GM12801 (cell line): ENCODE measurements around the gene UMODL1.

Source experiments
- TF ChIP-seq, protein P1 (sequence below): IDR thresholded peaks from one replicate; pipeline ENCODE4 v1.5.1; 2011; ENCODE audit warnings: control low read depth; ENCODE audit not compliant: insufficient read length; ENCODE audit errors: extremely low read depth

The UMODL1 gene

DNA sequence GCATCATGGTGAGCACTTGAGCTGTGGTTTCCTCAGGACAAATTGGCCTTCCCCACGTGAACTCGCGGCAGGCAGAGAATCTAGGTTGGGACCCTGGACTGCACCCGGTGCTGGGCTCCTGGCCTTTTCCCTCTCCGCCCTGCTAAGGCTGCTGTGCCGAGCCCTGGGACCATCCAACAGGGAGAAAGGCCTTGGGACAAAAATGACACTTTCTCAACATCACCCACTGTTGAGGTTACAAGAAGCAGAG, 9.2 kb upstream of the UMODL1 start:
- TF ChIP-seq, protein P1, sequence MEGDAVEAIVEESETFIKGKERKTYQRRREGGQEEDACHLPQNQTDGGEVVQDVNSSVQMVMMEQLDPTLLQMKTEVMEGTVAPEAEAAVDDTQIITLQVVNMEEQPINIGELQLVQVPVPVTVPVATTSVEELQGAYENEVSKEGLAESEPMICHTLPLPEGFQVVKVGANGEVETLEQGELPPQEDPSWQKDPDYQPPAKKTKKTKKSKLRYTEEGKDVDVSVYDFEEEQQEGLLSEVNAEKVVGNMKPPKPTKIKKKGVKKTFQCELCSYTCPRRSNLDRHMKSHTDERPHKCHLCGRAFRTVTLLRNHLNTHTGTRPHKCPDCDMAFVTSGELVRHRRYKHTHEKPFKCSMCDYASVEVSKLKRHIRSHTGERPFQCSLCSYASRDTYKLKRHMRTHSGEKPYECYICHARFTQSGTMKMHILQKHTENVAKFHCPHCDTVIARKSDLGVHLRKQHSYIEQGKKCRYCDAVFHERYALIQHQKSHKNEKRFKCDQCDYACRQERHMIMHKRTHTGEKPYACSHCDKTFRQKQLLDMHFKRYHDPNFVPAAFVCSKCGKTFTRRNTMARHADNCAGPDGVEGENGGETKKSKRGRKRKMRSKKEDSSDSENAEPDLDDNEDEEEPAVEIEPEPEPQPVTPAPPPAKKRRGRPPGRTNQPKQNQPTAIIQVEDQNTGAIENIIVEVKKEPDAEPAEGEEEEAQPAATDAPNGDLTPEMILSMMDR = no peak

DNA sequence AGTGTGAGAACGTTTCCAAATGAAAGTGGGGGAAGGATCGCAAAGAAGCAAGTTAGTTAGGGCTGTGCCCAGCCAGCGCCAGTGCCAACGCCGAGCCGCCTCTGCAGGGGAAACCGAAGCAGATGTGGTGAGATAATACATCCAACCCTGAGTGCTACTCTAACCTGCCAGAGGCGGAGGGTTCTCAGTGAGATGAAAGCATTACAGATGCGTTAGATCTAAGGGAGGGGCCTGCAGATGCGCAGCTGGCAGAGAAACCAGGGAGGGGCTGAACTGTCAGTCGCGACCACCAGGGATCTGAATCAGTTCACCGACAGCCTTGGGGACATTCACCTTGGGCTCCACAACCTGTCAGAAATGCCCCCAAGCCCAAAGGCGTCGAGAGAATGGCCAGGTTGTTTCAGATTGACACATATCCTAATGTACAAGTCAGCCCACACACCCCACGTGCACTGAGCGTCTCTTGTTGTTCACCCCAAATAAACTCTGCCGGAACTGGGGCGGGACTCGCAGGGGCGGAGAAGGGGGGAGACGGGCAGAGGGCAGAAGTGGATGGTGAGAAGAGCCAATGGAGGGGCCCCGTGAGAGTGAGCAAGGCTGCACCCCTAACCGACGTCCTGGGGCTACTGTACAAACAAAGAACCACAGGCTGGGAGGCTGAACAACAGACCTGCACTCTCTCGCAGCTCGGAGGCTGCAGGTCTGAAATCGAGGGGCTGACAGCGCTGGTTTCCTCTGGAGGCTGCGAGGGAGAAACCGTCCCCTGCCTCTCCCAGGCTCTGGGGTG, 8.7 kb upstream of the UMODL1 start:
- TF ChIP-seq, protein P1 = no peak

DNA sequence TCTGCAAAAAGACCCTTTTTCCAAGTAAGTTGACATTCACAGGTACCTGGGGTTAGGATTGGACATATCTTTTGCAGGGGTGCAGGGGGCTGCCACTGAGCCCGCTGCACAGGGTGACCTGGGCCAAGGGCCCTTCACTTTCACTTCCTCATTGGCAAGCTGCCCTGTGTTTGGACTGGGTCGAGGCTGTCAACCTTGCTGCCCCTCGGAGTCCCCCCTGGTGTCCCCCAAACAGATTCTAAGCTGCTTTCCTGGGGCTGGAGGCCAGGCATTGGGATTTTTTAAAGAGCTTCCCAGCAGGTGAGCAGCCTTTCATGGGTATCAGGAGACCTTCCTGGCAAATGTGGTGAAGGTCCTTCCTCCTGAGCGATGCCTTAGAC, 7.9 kb upstream of the UMODL1 start:
- TF ChIP-seq, protein P1 = no peak

DNA sequence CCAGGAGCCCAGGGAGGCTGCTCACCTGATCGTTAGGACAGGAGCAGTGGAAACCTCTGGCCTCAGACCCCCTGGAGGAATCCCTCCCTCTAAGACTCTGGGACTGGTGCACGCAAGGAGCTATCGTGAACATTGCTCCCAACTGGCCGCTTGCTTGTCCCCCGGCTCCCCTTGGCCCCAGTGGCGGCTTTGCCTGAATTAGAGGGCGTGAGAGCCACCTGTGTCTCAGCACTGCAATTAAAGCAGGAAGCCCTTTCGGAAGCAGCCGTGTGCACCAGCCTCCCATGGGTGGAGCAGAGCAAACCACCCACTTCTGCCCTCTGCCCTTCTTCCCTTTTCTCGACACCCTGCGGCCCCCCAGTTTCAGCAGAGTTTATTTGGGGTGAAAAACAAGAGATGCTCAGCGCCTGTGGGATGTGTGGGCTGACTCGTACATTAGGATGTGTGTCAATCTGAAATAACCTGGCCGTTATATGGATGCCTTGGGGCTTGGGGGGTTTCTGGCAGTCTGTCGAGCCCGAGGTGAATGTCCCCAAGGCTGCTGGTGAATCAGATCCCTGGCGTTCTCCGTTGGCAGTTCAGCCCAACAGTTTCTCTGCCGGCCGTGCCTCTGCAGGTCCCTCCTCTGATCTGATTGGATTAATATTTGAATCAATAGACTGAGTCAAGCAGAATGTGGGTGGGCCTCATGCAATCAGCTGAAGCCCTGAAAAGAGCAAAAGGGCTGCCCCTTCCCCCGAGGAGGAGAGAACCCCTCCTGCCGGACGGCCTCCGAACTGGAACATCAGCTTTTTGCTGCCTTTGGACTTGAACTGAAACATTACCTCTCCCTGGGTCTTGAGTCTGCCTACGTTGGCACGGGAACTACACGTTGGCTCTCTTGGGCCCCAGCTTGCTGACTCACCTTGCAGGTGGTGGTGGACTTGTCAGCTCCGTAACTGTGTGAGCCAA, 7.3 kb upstream of the UMODL1 start:
- TF ChIP-seq, protein P1 = no peak

DNA sequence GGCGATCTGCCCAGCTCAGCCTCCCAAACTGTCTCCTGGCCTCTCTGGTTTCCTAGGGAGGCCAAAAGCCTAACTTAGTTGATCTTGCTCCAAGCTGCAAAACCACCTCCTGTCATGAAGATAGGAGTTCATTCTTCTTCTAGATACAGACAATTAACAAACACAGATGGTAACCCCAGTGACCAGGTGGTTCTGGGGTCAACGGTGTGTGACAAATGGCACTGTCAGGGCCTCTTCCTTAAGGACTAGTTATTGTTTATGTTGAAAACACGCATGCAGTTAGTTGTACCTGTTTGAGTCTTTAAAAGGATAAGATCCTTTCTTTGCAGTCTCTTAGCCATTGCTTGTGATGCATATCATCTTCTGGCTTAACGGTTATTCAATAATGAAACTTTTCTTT, 4.6 kb upstream of the UMODL1 start:
- TF ChIP-seq, protein P1 = no peak

DNA sequence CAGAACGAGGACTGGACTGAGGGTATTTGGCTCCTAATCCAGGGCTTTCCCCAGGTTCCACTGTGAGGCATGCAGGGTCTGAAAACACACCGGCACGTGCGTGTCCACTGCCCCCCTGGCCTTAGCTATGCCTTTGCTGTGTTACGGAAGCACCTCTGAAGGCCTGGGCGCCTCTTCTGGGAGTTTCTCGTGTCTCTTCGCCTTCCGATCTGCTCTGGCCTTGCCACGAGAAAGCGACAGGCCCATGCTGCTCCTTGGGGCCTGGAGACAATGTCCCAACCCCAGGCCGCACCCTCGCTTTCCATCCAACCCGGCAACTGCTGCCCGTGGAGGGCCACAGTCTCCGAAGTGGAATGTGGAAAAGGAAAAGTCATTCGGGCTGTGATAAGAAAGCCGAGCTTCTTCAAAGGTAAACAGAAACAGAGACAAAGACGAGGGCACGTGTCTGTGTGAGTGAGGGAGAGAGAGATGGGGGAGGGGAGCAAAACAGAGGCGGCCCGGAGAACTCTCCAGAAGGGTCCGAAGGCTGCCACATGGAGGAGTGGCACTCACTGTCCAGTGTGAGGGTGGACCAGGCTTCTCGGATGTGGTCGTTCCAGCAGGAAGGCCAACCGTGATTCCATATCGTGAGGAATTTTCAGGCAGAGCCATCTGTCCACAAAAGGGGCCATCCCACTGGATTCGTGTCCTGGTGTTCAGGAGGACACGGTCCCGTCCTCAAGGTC, 3.4 kb upstream of the UMODL1 start:
- TF ChIP-seq, protein P1 = no peak

DNA sequence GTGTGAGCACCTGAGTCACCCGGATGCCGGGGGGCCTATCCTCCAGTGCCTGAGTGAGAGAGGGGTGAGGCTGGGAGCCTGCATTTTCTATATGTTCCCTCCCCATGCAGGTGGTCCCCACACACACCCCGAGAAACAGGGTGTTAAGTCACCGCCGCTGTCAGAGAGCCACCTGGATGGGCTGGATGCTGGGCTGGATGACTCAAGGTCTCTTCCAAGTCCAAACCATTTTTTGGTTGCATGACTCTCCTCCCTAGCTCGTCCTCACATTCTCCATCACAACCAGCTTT, 2.9 kb upstream of the UMODL1 start:
- TF ChIP-seq, protein P1 = no peak
